ENCODE results near the gene TMPRSS4.

DNA sequence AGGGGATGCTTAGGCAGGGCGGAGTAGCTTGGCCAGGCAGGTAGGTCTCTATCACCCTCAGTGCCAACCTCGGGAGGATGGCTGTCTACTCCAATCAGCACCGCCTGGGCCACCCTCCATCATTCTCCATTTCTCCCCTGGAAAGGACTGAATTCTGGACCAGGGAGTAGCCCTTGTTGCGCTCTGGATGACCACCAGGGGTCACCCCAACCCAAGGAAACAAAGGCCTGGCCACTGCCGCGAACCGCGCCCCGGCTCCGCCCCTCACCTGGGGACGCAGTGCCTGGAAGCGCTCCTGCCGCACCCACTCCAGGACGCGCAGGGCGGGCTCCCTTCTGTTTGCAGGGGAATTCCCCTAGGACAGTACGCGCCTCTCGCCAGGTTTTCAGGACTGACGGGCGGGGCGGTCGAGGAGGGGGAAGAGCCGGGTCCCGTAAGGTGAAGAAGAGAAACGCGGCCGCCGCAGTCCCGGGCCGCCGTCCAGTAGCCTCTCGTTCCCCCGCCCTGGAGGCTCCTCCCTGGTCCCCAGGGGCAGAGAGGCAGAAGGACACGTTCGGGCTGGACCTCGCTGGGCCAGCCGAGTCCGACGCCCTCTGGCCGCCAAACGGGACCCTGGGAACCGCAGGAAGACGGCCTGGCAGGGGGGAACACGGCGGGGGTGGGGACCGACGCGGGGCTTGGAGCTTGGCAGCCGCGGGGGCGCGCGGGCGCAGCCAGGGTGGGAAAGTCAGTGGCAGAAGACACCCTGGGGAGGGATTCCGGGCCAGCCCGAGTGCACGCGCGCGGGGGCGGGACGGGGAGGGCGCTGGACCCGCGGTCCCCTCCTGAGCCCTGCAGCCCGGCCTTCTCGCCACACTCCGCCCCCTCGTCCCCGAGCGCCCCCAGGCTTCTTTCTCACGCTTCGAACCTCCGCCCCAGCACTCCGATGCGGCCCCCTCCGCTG lies 68.7 kb downstream of the TMPRSS4 start:
- TF ChIP-seq, protein P1, sequence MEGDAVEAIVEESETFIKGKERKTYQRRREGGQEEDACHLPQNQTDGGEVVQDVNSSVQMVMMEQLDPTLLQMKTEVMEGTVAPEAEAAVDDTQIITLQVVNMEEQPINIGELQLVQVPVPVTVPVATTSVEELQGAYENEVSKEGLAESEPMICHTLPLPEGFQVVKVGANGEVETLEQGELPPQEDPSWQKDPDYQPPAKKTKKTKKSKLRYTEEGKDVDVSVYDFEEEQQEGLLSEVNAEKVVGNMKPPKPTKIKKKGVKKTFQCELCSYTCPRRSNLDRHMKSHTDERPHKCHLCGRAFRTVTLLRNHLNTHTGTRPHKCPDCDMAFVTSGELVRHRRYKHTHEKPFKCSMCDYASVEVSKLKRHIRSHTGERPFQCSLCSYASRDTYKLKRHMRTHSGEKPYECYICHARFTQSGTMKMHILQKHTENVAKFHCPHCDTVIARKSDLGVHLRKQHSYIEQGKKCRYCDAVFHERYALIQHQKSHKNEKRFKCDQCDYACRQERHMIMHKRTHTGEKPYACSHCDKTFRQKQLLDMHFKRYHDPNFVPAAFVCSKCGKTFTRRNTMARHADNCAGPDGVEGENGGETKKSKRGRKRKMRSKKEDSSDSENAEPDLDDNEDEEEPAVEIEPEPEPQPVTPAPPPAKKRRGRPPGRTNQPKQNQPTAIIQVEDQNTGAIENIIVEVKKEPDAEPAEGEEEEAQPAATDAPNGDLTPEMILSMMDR (conservative IDR thresholded peaks at IDR 0.05; ENCODE audit: low read depth in 2 of 2), result peak; percentile 87 to 97
- TF ChIP-seq, protein P2, sequence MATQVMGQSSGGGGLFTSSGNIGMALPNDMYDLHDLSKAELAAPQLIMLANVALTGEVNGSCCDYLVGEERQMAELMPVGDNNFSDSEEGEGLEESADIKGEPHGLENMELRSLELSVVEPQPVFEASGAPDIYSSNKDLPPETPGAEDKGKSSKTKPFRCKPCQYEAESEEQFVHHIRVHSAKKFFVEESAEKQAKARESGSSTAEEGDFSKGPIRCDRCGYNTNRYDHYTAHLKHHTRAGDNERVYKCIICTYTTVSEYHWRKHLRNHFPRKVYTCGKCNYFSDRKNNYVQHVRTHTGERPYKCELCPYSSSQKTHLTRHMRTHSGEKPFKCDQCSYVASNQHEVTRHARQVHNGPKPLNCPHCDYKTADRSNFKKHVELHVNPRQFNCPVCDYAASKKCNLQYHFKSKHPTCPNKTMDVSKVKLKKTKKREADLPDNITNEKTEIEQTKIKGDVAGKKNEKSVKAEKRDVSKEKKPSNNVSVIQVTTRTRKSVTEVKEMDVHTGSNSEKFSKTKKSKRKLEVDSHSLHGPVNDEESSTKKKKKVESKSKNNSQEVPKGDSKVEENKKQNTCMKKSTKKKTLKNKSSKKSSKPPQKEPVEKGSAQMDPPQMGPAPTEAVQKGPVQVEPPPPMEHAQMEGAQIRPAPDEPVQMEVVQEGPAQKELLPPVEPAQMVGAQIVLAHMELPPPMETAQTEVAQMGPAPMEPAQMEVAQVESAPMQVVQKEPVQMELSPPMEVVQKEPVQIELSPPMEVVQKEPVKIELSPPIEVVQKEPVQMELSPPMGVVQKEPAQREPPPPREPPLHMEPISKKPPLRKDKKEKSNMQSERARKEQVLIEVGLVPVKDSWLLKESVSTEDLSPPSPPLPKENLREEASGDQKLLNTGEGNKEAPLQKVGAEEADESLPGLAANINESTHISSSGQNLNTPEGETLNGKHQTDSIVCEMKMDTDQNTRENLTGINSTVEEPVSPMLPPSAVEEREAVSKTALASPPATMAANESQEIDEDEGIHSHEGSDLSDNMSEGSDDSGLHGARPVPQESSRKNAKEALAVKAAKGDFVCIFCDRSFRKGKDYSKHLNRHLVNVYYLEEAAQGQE (IDR thresholded peaks at IDR 0.05; ENCODE audit: unreplicated experiment), result no peak
- TF ChIP-seq ZNF331 (CRISPR knock-in tag; IDR thresholded peaks at IDR 0.05; ENCODE audit: low read depth), result no peak
- TF ChIP-seq POLR2AphosphoS5 (IDR thresholded peaks at IDR 0.05; ENCODE audit: low read depth), result no peak
- TF ChIP-seq EZH2 (IDR thresholded peaks at IDR 0.05; ENCODE audit: low read depth, unreplicated experiment), result peak; percentile 40
- no peak for TF ChIP-seq CREB1 (CRISPR knock-in tag; IDR thresholded peaks at IDR 0.05; ENCODE audit: low read depth)
- TF ChIP-seq EZH2phosphoT487 (IDR thresholded peaks at IDR 0.05; ENCODE audit: unreplicated experiment), result no peak
- TF ChIP-seq JUNB (IDR thresholded peaks at IDR 0.05; ENCODE audit: unreplicated experiment), result no peak
- no peak for TF ChIP-seq STAT1 (IDR thresholded peaks at IDR 0.05; ENCODE audit: unreplicated experiment)
- TF ChIP-seq, protein P3, sequence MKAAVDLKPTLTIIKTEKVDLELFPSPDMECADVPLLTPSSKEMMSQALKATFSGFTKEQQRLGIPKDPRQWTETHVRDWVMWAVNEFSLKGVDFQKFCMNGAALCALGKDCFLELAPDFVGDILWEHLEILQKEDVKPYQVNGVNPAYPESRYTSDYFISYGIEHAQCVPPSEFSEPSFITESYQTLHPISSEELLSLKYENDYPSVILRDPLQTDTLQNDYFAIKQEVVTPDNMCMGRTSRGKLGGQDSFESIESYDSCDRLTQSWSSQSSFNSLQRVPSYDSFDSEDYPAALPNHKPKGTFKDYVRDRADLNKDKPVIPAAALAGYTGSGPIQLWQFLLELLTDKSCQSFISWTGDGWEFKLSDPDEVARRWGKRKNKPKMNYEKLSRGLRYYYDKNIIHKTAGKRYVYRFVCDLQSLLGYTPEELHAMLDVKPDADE (IDR thresholded peaks at IDR 0.05), result no peak
- TF ChIP-seq ZNF114 (CRISPR knock-in tag; IDR thresholded peaks at IDR 0.05), result no peak
- TF ChIP-seq NANOG (IDR thresholded peaks at IDR 0.05; ENCODE audit: borderline replicate concordance), result no peak
- TF ChIP-seq, protein P4, sequence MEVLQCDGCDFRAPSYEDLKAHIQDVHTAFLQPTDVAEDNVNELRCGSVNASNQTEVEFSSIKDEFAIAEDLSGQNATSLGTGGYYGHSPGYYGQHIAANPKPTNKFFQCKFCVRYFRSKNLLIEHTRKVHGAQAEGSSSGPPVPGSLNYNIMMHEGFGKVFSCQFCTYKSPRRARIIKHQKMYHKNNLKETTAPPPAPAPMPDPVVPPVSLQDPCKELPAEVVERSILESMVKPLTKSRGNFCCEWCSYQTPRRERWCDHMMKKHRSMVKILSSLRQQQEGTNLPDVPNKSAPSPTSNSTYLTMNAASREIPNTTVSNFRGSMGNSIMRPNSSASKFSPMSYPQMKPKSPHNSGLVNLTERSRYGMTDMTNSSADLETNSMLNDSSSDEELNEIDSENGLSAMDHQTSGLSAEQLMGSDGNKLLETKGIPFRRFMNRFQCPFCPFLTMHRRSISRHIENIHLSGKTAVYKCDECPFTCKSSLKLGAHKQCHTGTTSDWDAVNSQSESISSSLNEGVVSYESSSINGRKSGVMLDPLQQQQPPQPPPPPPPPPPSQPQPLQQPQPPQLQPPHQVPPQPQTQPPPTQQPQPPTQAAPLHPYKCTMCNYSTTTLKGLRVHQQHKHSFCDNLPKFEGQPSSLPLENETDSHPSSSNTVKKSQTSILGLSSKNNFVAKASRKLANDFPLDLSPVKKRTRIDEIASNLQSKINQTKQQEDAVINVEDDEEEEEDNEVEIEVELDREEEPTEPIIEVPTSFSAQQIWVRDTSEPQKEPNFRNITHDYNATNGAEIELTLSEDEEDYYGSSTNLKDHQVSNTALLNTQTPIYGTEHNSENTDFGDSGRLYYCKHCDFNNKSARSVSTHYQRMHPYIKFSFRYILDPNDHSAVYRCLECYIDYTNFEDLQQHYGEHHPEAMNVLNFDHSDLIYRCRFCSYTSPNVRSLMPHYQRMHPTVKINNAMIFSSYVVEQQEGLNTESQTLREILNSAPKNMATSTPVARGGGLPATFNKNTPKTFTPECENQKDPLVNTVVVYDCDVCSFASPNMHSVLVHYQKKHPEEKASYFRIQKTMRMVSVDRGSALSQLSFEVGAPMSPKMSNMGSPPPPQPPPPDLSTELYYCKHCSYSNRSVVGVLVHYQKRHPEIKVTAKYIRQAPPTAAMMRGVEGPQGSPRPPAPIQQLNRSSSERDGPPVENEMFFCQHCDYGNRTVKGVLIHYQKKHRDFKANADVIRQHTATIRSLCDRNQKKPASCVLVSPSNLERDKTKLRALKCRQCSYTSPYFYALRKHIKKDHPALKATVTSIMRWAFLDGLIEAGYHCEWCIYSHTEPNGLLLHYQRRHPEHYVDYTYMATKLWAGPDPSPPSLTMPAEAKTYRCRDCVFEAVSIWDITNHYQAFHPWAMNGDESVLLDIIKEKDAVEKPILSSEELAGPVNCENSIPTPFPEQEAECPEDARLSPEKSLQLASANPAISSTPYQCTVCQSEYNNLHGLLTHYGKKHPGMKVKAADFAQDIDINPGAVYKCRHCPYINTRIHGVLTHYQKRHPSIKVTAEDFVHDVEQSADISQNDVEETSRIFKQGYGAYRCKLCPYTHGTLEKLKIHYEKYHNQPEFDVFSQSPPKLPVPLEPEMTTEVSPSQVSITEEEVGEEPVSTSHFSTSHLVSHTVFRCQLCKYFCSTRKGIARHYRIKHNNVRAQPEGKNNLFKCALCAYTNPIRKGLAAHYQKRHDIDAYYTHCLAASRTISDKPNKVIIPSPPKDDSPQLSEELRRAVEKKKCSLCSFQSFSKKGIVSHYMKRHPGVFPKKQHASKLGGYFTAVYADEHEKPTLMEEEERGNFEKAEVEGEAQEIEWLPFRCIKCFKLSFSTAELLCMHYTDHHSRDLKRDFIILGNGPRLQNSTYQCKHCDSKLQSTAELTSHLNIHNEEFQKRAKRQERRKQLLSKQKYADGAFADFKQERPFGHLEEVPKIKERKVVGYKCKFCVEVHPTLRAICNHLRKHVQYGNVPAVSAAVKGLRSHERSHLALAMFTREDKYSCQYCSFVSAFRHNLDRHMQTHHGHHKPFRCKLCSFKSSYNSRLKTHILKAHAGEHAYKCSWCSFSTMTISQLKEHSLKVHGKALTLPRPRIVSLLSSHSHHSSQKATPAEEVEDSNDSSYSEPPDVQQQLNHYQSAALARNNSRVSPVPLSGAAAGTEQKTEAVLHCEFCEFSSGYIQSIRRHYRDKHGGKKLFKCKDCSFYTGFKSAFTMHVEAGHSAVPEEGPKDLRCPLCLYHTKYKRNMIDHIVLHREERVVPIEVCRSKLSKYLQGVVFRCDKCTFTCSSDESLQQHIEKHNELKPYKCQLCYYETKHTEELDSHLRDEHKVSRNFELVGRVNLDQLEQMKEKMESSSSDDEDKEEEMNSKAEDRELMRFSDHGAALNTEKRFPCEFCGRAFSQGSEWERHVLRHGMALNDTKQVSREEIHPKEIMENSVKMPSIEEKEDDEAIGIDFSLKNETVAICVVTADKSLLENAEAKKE (CRISPR knock-in tag; IDR thresholded peaks at IDR 0.05), result no peak
